ENCODE results near the gene DTX2. TPM values are rescaled to one million over a fixed set of nuclear protein-coding genes. Genes with fewer than 3 reads are reported as not detected.

Gene DTX2
- total RNA-seq, 1 experiment from 2014 or later, result 37.4 TPM

- Histone ChIP-seq H3K4me2 (ENCODE audit: low read length) (no peak overlapping the region), H3K27me3 (ENCODE audit: insufficient read depth, low read length) (no peaks in the 10 kb centered on the region), H3K79me2 (ENCODE audit: insufficient read depth, low read length) (no peaks in the 10 kb centered on the region), H3K9ac (ENCODE audit: low read length) (no peak overlapping the region), H3K4me1 (ENCODE audit: control insufficient read depth in 1 of 2, insufficient read depth in 2 of 2, low read length in 2 of 2) (peaks cover 21 to 45% of the 10 kb centered on the region in 2 experiments), H3K27ac (ENCODE audit: low read depth, low read length) (no peak overlapping the region), H3K4me3 (replicated peaks in 1 of 2; ENCODE audit: low read depth in 1 of 2, low read length in 2 of 2) (no peak overlapping the region), H3K36me3 (ENCODE audit: control insufficient read depth in 1 of 2, insufficient read depth in 2 of 2, low read length in 2 of 2) (no peaks in the 10 kb centered on the region), H3K9me2 (ENCODE audit: insufficient read depth) (no peaks in the 10 kb centered on the region), H4K20me1 (ENCODE audit: insufficient read depth) (no peaks in the 10 kb centered on the region), H3K9me3 (ENCODE audit: control insufficient read depth in 1 of 2, insufficient read depth in 1 of 2, low read depth in 1 of 2, low read length in 2 of 2) (no peaks in the 10 kb centered on the region), H2AFZ (ENCODE audit: low read depth, low read length, poor library complexity, severe bottlenecking) (no peak overlapping the region)
- CTCF ChIA-PET, result no interaction called here
- POLR2A ChIA-PET, result no interaction called here
- TF ChIP-seq EZH2phosphoT487 (IDR thresholded peaks at IDR 0.05; ENCODE audit: borderline replicate concordance) (no peak), EGR1 (IDR thresholded peaks at IDR 0.05; ENCODE audit: low read depth) (no peak), EZH2 (IDR thresholded peaks at IDR 0.05) (no peak), CEBPB (IDR thresholded peaks at IDR 0.05; ENCODE audit: low read depth) (no peak), CTCF (IDR thresholded peaks at IDR 0.05 in 2 of 3, conservative IDR thresholded peaks at IDR 0.05 in 1 of 3; ENCODE audit: borderline replicate concordance in 1 of 3, insufficient read depth in 1 of 3, low read depth in 2 of 3, low read length in 2 of 3) (no peak), ZNF274 (IDR thresholded peaks at IDR 0.05; ENCODE audit: low read depth, low read length) (no peak), RAD21 (IDR thresholded peaks at IDR 0.05; ENCODE audit: low read depth) (no peak), MAX (IDR thresholded peaks at IDR 0.05) (no peak), POLR2A (IDR thresholded peaks at IDR 0.05; ENCODE audit: borderline replicate concordance, extremely low read depth, insufficient read depth, insufficient read length) (no peak), FOSL1 (IDR thresholded peaks at IDR 0.05; ENCODE audit: low read depth) (no peak), YY1 (IDR thresholded peaks at IDR 0.05; ENCODE audit: extremely low read depth, insufficient replicate concordance, low read depth, low read length) (no peak), ATF3 (IDR thresholded peaks at IDR 0.05) (no peak), POLR2AphosphoS5 (IDR thresholded peaks at IDR 0.05; ENCODE audit: low read depth, low read length) (no peak), ELF1 (IDR thresholded peaks at IDR 0.05; ENCODE audit: borderline replicate concordance, low read depth) (no peak), REST (IDR thresholded peaks at IDR 0.05; ENCODE audit: low read depth) (no peak), JUND (IDR thresholded peaks at IDR 0.05) (no peak), ZBTB33 (IDR thresholded peaks at IDR 0.05; ENCODE audit: extremely low read depth, insufficient replicate concordance, low read length) (no peak), ZFX (IDR thresholded peaks at IDR 0.05) (no peak)
- ATAC-seq (no peak), DNase-seq (ENCODE audit: low read depth, low spot score) (no peak)
- intact Hi-C loops (cut with micrococcal nuclease), result no loop called here
- RAD21 ChIA-PET (ENCODE audit: low non-redundant PET in 1 of 2, low total read pairs in 2 of 2, uncharacterized antibody in 2 of 2, unreplicated experiment in 2 of 2), result no interaction called here
- BruUV-seq (replicated peaks), result no TSS peak
Observed at GRCh38 chr7:76426246-76426645, 35.3 kb upstream of the DTX2 start.

All from HCT116 (cell line).